Activated T-helper 1 cell treated with anti-CD3 and anti-CD28 coated beads, Interleukin-12 subunit alpha, Interleukin-12 subunit beta, Interleukin-2, Interleukin-4 antibody, amounts not matched to agents 30 ng/mL and 10 ng/mL and 1 ng/mL, durations not matched to agents 14 hours and 24 hours and 36 hours (primary cell): Measurements from ENCODE around the gene RBM17. TPM values are rescaled to one million over a fixed set of nuclear protein-coding genes. Genes with fewer than 3 reads are reported as not detected.

Experiments used
- DNase-seq: peaks from one replicate; pipeline ENCODE4 v3.0.0; 2021; ENCODE audit warnings: low spot score
- H3K27ac Mint-ChIP-seq: one replicate; pipeline ENCODE4 v1.8.0; 2021; ENCODE audit warnings: mild to moderate bottlenecking, mixed read lengths
- H3K27me3 Mint-ChIP-seq: one replicate; pipeline ENCODE4 v1.8.0; 2022; ENCODE audit warnings: mild to moderate bottlenecking, moderate library complexity, mixed read lengths; ENCODE audit not compliant: insufficient read depth
- H3K36me3 Mint-ChIP-seq: one replicate; pipeline ENCODE4 v1.8.0; 2021; ENCODE audit warnings: low read depth, mixed read lengths
- H3K4me1 Mint-ChIP-seq: one replicate; pipeline ENCODE4 v1.8.0; 2021; ENCODE audit warnings: low read depth, mixed read lengths
- H3K4me3 Mint-ChIP-seq: one replicate; pipeline ENCODE4 v1.8.0; 2021; ENCODE audit warnings: mild to moderate bottlenecking, moderate library complexity, mixed read lengths
- H3K9me3 Mint-ChIP-seq: one replicate; pipeline ENCODE4 v1.8.0; 2021; ENCODE audit warnings: mixed read lengths
- intact Hi-C: fragments of 100-400 bp; cut with micrococcal nuclease; formaldehyde crosslinking; loops from one replicate; pipeline ENCODE4 v1.15.1; 2024
- total RNA-seq: library from RNA; stranded (reverse); gene quantifications from 2 replicates; pipeline ENCODE4 v1.2.3, GENCODE V29; 2022

Gene RBM17
- total RNA-seq, 1 donor from 2014 or later: 265 TPM

GRCh38 chr10:6049031-6049400 is 39.8 kb upstream of the RBM17 start:
- Mint-ChIP-seq H3K27ac (peak overlapping the region; percentile 28), H3K27me3 (no peaks in the 10 kb centered on the region), H3K36me3 (peaks cover 81% of the 10 kb centered on the region), H3K4me3 (peak overlapping the region; percentile 82), H3K4me1 (peaks cover 94% of the 10 kb centered on the region), H3K9me3 (no peaks in the 10 kb centered on the region)
- DNase-seq: no peak
- intact Hi-C loops: no loop called here

- Mint-ChIP-seq H3K4me1 (peaks cover 89% of the 10 kb centered on the region), H3K9me3 (no peaks in the 10 kb centered on the region), H3K36me3 (peaks cover 79% of the 10 kb centered on the region), H3K27me3 (no peaks in the 10 kb centered on the region), H3K4me3 (peak overlapping the region; percentile 82), H3K27ac (peak overlapping the region; percentile 91)
- peak; percentile 92 for DNase-seq
- intact Hi-C loops: loop anchor here (1.0 to 10.0 kb wide), 12 partner anchors 7 to 606 kb away; partner anchors contain the start of genes FBH1, GDI2, IL2RA and PRKCQ
Measured at GRCh38 chr10:6050801-6051445, 37.9 kb upstream of the RBM17 start.

GRCh38 chr10:6052247-6053221 is 36.3 kb upstream of the RBM17 start:
- intact Hi-C loops: loop anchor here (1.0 to 10.0 kb wide), 8 partner anchors 7 to 608 kb away; partner anchors contain the start of genes GDI2 and PRKCQ
- Mint-ChIP-seq H3K4me1 (peaks cover 90% of the 10 kb centered on the region), H3K27ac (peak overlapping the region; percentile 99), H3K27me3 (no peaks in the 10 kb centered on the region), H3K4me3 (peak overlapping the region; percentile 84), H3K9me3 (no peaks in the 10 kb centered on the region), H3K36me3 (peaks cover 79% of the 10 kb centered on the region)
- peak; percentile 72 for DNase-seq

GRCh38 chr10:6053303-6053702 is 35.5 kb upstream of the RBM17 start:
- peak overlapping the region; percentile 99 for H3K27ac Mint-ChIP-seq
- H3K36me3 Mint-ChIP-seq: peaks cover 81% of the 10 kb centered on the region
- H3K9me3 Mint-ChIP-seq: no peaks in the 10 kb centered on the region
- H3K27me3 Mint-ChIP-seq: no peaks in the 10 kb centered on the region
- H3K4me1 Mint-ChIP-seq: peaks cover 91% of the 10 kb centered on the region
- no peak for DNase-seq
- intact Hi-C loops: loop anchor here (1.0 to 10.0 kb wide), 6 partner anchors 8 to 609 kb away; partner anchors contain the start of genes GDI2 and PRKCQ
- H3K4me3 Mint-ChIP-seq: peak overlapping the region; percentile 84

- Mint-ChIP-seq H3K4me3 (peak overlapping the region; percentile 84), H3K9me3 (no peaks in the 10 kb centered on the region), H3K27me3 (no peaks in the 10 kb centered on the region), H3K4me1 (peaks cover 90% of the 10 kb centered on the region), H3K36me3 (peaks cover 83% of the 10 kb centered on the region), H3K27ac (peak overlapping the region; percentile 99)
- no peak for DNase-seq
- intact Hi-C loops: loop anchor here (1.0 to 10.0 kb wide), 6 partner anchors 9 to 609 kb away; partner anchors contain the start of genes GDI2 and PRKCQ
Measured at GRCh38 chr10:6053816-6054631, 34.8 kb upstream of the RBM17 start.

- H3K4me1 Mint-ChIP-seq: peaks cover 89% of the 10 kb centered on the region
- H3K27me3 Mint-ChIP-seq: no peaks in the 10 kb centered on the region
- peak overlapping the region; percentile 99 for H3K27ac Mint-ChIP-seq
- DNase-seq: no peak
- peak overlapping the region; percentile 84 for H3K4me3 Mint-ChIP-seq
- intact Hi-C loops: loop anchor here (5.0 to 10.0 kb wide), 5 partner anchors 87 to 610 kb away; partner anchors contain the start of genes GDI2 and PRKCQ
- peaks cover 83% of the 10 kb centered on the region for H3K36me3 Mint-ChIP-seq
- H3K9me3 Mint-ChIP-seq: no peaks in the 10 kb centered on the region
Measured at GRCh38 chr10:6054884-6055283, 34.0 kb upstream of the RBM17 start.

- peak overlapping the region; percentile 99 for H3K27ac Mint-ChIP-seq
- peak overlapping the region; percentile 100 for H3K4me3 Mint-ChIP-seq
- no peaks in the 10 kb centered on the region for H3K9me3 Mint-ChIP-seq
- no peaks in the 10 kb centered on the region for H3K27me3 Mint-ChIP-seq
- peaks cover 80% of the 10 kb centered on the region for H3K4me1 Mint-ChIP-seq
- H3K36me3 Mint-ChIP-seq: peaks cover 84% of the 10 kb centered on the region
- no peak for DNase-seq
- intact Hi-C loops: loop anchor here (10.0 kb wide), 2 partner anchors 439 to 611 kb away; no protein-coding TSS in a partner anchor
Measured at GRCh38 chr10:6055929-6056328, 32.9 kb upstream of the RBM17 start.

- Mint-ChIP-seq H3K4me3 (peak overlapping the region; percentile 100), H3K27me3 (no peaks in the 10 kb centered on the region), H3K27ac (peak overlapping the region; percentile 99), H3K4me1 (peaks cover 77% of the 10 kb centered on the region), H3K36me3 (peaks cover 85% of the 10 kb centered on the region), H3K9me3 (no peaks in the 10 kb centered on the region)
- intact Hi-C loops: loop anchor here (10.0 kb wide), 2 partner anchors 438 to 612 kb away; no protein-coding TSS in a partner anchor
- DNase-seq: no peak
Measured at GRCh38 chr10:6056411-6057135, 32.3 kb upstream of the RBM17 start.

- no peak for DNase-seq
- Mint-ChIP-seq H3K36me3 (peaks cover 68% of the 10 kb centered on the region), H3K27ac (peak overlapping the region; percentile 99), H3K4me3 (peak overlapping the region; percentile 100), H3K27me3 (no peaks in the 10 kb centered on the region), H3K4me1 (peaks cover 54% of the 10 kb centered on the region), H3K9me3 (no peaks in the 10 kb centered on the region)
- intact Hi-C loops: loop anchor here (1.0 to 10.0 kb wide), 6 partner anchors 9 to 614 kb away; no protein-coding TSS in a partner anchor
Measured at GRCh38 chr10:6058682-6059475, 30.0 kb upstream of the RBM17 start.

- peaks cover 53% of the 10 kb centered on the region for H3K4me1 Mint-ChIP-seq
- no peaks in the 10 kb centered on the region for H3K9me3 Mint-ChIP-seq
- intact Hi-C loops: loop anchor here (2.0 to 10.0 kb wide), 3 partner anchors 15 to 615 kb away; no protein-coding TSS in a partner anchor
- peak overlapping the region; percentile 100 for H3K4me3 Mint-ChIP-seq
- H3K27ac Mint-ChIP-seq: peak overlapping the region; percentile 99
- no peaks in the 10 kb centered on the region for H3K27me3 Mint-ChIP-seq
- H3K36me3 Mint-ChIP-seq: peaks cover 62% of the 10 kb centered on the region
- DNase-seq: no peak
Measured at GRCh38 chr10:6059506-6059905, 29.3 kb upstream of the RBM17 start.

- H3K27me3 Mint-ChIP-seq: no peaks in the 10 kb centered on the region
- intact Hi-C loops: no loop called here
- H3K9me3 Mint-ChIP-seq: peaks cover 3% of the 10 kb centered on the region
- peak overlapping the region; percentile 99 for H3K27ac Mint-ChIP-seq
- peak overlapping the region; percentile 100 for H3K4me3 Mint-ChIP-seq
- peaks cover 52% of the 10 kb centered on the region for H3K36me3 Mint-ChIP-seq
- peaks cover 59% of the 10 kb centered on the region for H3K4me1 Mint-ChIP-seq
- no peak for DNase-seq
Measured at GRCh38 chr10:6061056-6061455, 27.8 kb upstream of the RBM17 start.
